ENCODE data around the gene EIF4G3.

Gene EIF4G3

DNA sequence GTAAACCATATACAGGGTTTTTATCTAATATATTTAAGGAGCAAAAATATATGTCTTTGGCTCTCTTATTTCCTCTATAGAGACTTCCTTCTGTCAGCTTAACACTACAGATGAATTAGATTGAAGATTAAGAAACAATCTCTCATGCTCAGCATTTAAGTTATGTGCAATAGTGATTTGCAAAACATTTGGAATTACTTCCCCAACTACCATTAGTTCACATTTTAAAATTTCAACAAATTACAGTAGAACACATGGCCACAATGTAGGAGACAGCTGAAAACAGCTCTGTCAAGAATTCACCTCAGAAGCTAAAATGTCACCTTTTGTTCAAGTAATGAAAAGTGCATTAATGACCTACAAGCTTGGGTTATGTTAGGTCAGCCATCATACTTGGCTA, 177.9 kb downstream of the EIF4G3 start:
- no peak for DNase-seq (ENCODE audit: low read depth in 2 of 2, low spot score in 1 of 2)

DNA sequence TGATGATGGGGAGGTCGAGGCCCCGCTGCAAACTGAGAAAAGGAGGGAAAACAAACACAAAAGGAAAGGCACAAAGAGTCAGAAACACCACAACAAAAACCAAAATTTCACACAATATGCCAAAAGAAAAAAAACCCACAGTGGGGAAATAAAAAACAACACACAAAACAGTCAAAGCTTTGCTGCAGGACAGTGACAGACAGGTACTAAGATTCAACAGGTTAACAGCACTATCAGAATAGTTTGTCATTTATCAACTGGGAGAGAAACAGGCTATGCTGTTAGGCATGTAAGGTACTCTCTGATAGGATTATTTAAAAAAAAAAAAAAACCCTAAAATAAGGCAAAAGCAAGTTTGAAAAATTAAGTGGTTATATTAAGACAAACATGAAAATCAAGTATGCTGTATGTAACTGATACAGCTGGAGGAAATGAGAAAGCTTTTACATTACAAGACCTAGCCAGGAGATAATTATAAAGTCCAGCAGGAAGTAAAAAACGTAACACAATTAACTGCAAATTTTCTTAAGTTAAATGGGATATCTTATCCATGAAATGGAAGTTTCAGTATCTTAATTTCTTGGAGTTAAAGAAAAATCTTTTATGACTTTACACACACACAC, 179.0 kb downstream of the EIF4G3 start:
- no peak for DNase-seq (ENCODE audit: low read depth in 2 of 2, low spot score in 1 of 2)

DNA sequence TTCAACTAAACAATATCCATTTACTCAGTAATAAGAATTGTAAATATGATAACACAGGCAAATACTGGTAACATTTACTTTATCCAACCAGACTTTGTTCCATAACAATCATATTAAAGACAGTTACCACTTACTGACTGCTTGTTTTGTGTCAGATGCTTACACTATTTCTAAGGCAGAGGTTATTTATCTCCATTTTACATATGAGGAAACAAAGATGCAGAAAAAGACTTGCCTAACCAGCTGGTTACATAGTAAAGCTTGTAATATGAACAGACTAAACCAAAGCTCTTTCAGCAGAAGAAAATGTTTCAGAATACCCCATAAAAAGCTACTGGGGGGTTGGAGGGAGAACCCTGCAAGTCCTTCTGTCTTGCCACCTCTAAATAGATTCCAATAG, 180.1 kb downstream of the EIF4G3 start:
- no peak for DNase-seq (ENCODE audit: low read depth in 2 of 2, low spot score in 1 of 2)

DNA sequence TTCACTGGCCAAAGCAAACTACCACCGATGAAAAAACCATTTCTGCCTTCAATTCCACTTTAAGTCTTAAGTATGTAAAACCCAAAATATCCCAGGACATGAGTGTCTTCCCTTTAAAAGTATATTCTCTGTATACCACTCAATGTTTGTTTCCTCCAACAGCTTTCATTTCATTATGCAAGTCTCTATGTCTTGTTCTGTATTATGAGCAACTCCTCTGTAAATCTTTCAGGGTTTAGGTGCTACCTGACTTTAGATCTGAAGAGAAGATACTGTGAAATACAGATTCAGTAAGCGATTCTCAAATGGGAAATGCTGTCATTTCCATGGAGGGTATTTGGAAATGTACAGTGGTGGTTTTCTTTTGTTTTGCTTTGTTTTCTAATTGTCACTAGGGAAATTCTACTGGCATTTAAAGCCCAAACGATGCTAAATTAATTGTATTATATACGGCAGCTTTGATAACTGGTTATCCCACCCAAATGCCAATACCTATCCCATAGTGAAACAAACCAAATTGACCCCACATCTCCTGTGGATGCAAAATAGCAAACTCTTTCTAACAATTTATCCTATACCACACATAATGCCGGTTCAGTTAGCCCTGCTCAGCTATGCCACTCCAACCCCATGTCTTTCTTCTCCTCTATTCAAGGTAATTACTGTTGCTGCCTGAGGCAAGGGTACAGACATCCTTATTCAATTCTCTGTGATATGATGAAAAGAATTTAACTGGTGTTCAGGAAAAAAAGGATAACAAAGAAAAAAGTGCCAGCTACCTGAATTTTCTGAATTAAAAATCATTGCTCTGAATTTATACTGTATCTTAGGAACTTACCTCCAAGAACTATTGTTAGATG, 182.8 kb downstream of the EIF4G3 start:
- no peak for DNase-seq (ENCODE audit: low read depth in 2 of 2, low spot score in 1 of 2)

DNA sequence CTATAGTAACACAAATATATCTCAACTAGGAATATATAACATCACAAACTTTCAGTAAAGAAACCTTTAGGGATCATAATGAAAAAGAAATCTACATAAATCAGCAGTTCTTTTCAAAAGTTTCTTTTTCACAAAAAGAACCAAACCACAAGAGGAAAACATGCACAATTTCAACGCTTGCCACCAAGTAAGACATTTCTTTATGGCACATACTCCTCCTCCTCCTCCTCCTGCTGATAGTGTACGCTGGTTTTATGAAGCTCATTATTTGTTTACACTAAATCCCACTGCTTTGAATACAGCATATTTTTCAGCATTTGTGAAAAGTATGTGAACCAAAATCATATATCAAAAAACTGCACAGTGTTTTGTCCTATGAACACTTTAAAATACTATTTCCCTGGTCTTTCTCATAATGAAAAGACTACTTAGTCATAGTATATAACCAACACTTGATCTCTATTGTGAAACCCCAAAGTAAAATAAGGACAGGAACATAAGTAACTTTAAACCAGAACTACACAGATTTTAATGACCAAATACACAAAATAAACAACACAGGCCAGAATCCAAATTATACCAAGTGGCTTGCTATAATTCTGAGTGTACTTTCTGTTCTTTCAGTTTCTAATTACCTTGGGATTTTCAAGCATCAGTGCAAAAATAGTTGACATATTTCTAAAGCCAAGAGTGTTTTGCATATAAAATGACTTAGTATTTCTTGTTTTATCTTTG, 184.2 kb downstream of the EIF4G3 start:
- no peak for DNase-seq (ENCODE audit: low read depth in 2 of 2, low spot score in 1 of 2)

DNA sequence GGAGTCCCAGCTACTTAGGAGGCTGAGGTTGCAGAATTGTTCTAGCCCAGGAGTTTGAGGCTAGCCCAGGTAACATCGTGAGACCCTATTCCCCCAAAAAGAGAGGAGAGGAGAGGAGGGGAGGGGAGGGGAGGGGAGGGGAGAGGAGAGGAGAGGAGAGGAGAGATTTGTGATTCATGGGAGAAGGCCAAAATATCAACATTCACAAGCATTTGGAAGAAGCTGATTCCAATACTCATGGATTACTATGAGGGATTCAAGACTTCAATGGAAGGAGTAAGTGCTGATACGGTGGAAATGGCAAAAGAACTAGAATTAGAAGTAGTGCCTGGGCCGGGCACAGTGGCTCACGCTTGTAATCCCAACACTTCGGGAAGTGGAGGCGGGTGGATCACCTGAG, 187.8 kb downstream of the EIF4G3 start:
- no peak for DNase-seq (ENCODE audit: low read depth in 2 of 2, low spot score in 1 of 2)

DNA sequence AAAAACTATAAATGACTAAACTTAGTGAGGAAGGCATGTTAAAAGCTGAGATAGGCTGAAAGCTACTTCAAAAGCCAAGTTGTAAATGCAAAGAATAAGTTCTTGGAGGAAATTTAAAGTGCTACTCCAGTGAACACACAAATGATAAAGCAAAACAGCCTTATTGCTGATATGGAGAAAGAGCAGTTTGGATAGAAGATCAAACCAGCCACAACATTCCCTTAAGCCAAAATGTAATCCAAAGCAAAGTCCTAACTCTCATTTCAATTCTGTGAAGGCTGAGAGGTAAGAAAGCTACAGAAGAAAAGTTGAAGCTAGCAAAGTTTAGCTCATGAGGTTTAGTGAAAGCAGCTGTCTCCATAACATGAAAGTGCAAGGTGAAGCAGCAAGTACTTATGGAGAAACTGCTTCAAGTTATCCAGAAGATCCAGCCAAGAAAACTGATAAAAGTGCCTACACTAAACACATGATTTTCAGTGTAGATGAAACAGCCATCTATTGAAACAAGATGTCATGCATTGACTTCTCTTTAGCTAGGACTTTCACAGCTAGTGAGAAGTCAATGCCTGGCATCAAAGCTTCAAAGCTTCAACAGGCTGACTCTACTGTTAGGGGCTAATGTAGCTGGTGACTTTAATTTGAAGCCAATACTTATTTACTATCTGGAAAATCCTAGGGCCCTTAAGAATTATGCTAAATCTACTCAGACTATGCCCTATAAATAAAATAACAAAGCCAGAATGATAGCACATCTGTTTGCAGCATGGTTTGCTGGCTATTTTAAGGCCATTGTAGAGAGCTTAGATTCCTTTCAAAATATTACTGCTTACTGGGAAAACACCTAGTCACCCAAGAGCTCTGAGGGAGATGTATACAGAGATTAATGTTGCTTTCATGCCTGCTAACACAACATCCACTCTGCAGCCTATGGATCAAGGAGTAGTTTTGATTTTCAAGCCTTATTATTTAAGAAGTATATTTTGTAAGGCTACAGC, 188.6 kb downstream of the EIF4G3 start:
- no peak for DNase-seq (ENCODE audit: low read depth in 2 of 2, low spot score in 1 of 2)

DNA sequence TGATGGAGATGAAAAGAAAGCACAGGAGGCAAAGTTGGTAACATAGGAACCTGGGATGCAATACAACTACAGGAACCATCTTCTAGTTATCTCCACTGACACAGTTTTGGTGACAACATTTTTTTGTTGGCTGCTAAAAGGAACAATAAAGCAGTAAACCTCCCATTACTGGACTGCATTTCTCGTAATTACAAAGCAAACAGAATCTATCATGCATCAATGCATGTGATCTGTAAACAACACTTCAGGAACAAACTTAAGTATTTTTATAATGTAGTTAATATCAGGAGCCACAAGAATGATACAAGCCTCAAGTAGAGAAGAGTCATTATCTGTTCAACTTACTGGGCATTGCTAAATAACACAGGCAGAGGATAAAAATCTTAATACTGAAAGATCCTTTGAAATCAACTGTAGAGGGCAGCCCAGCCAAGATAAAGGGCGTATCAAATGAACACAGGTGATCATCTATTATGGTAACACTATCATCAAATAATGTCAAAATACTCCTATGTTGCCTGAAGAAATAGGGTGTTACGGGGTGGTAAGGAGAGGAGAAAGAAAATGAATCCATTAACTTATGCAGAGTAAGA, 193.3 kb downstream of the EIF4G3 start:
- no peak for DNase-seq (ENCODE audit: low read depth in 2 of 2, low spot score in 1 of 2)

DNA sequence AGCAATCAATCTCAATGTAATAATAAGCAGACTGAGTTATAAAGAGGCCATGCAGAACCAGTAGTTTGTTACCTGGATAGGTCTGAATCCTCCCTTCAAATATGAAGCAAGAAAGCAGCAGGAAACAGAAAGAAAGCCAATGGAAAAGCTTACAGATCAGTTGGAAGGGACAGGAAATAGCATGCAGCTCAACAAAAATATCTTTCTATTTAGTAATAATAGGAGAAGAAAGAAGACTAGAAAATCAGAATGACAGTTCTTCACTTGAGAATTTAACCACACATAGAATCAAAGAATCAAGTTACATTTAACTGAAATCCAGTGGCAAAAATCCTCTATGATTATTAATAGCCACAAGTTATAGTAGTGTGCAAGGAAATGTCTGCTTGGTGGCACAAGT, 194.4 kb downstream of the EIF4G3 start:
- DNase-seq (ENCODE audit: low read depth in 2 of 2, low spot score in 1 of 2), result no peak

DNA sequence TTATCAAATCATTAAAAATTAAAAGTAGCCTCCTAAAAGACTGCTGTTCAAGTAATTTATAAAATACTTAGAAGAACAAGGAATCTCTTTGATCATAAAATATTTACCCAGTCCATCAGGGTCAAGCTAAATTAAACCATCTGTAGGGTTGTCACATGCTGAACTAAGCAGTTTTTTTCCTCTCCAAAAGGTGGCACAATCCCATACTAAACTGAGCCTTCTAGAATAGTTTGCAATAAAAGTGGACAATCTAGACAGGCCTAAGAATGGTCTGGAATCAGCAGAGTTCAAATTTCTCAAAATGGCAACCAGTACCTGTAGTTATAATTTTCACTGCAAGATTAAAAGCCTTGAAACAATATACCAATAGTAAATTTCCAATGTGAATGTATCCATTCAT, 194.8 kb downstream of the EIF4G3 start:
- DNase-seq (ENCODE audit: low read depth in 2 of 2, low spot score in 1 of 2), result no peak

DNA sequence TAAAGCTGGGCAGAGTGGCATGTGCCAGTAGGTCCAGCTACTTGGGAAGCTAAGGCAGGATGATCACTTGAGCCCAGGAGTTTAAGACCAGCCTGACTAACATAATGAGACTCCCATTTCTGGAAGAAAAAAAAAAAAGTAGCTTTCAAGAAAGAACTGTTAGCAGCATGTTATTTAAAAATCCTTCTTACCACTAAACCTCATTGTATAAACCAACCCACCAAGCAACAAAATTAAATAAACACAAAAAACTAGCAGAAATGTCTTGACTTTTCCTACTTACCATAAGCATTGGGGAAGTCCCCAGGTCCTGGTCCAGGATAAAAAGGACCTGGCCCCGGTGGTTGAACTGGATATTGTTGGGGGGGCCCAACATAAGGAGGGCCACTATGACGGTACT, 196.6 kb downstream of the EIF4G3 start:
- no peak for DNase-seq (ENCODE audit: low read depth in 2 of 2, low spot score in 1 of 2)

DNA sequence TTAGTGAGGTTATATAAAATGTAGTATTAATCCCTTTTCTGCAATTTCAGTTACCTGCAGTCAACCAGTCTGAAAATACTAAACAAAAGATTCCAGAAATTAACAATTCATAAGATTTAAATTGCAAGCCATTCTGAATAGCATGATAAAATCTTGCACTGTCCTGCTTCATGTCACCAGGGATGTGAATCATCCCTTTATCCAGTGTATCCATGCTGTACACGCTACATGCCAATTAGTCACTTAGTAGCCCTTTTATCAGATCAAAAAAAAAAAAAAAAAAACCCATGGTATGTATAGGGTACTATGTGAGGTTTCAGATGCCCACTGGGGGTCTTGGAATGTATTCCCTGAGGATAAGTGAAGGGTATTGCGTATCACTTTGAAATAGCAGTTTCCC, 198.3 kb downstream of the EIF4G3 start:
- no peak for DNase-seq (ENCODE audit: low read depth in 2 of 2, low spot score in 1 of 2)

DNA sequence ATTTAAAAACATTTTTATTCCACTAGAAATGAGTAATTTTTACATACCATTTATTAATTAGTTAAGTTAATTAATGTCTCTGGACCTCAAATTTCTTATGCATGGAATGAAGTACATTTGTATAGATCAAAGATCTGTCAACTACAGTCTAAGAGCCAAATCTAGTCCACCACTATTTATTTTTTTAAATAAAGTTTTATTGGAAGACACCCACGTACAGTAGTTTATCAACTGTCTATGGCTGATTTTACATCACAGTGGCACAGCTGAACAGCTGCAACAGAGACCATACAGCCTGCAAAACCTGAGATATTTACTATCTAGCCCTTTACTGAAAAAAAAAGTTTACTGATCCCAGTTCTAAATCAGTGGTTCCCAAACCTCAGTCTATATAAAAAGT, 201.0 kb downstream of the EIF4G3 start:
- DNase-seq (ENCODE audit: low read depth in 2 of 2, low spot score in 1 of 2), result no peak

DNA sequence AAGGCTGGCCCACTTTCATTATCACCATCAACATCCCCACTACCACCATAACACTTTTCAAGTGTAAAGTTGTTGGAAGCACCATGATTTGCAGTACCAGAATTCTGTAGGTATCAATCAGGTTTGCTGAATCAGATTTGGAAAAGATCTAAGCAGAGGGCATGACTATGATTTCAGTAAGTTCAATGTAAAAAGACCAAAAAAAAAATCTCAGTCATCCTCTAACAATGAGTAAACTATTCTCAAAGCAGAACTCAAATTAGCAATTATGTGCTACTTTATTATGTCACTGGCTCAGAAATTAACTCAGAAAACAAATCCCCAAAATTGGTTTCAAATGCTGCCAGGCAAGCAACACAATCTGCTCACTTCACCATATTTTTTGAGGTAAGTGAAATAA, 201.7 kb downstream of the EIF4G3 start:
- DNase-seq (ENCODE audit: low read depth in 2 of 2, low spot score in 1 of 2), result no peak

DNA sequence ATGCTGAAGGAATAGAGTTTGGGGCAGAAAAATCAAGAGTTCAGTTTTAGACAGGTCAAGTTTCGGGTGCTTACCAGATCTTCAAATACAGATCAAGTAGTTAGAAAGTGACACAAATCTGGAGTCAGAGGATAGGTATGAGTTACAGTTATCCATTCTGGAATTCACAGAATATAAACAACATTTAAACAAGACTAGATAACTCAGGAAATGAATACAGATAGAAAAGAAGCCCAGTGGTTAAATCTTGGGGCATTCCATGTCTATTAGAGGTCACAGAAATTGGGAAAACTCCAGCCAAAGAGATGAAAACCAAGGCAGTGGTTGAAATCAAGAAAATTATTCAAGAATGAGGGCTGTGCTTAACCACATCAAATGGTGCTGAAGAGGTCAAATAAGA, 202.6 kb downstream of the EIF4G3 start:
- no peak for DNase-seq (ENCODE audit: low read depth in 2 of 2, low spot score in 1 of 2)

DNA sequence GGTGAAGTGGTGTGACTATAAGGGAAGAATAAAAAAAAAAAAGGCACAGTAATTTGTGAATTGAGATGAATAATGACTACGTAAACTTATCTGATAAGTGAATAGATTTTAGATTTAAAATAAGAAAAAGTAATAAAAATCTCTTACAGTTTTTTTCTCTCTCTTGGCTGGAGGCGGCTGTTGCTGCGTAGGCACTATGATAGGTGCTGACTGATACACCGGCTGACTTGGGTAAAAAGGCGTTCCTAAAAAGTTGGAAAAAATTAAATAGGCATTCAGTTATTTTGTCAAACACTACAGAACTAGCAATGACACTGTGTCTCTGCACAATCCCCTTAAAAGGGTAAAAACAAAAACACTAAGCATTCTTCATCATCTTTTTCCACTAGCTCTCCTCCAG, 203.8 kb downstream of the EIF4G3 start:
- DNase-seq (ENCODE audit: low read depth in 2 of 2, low spot score in 1 of 2), result no peak

DNA sequence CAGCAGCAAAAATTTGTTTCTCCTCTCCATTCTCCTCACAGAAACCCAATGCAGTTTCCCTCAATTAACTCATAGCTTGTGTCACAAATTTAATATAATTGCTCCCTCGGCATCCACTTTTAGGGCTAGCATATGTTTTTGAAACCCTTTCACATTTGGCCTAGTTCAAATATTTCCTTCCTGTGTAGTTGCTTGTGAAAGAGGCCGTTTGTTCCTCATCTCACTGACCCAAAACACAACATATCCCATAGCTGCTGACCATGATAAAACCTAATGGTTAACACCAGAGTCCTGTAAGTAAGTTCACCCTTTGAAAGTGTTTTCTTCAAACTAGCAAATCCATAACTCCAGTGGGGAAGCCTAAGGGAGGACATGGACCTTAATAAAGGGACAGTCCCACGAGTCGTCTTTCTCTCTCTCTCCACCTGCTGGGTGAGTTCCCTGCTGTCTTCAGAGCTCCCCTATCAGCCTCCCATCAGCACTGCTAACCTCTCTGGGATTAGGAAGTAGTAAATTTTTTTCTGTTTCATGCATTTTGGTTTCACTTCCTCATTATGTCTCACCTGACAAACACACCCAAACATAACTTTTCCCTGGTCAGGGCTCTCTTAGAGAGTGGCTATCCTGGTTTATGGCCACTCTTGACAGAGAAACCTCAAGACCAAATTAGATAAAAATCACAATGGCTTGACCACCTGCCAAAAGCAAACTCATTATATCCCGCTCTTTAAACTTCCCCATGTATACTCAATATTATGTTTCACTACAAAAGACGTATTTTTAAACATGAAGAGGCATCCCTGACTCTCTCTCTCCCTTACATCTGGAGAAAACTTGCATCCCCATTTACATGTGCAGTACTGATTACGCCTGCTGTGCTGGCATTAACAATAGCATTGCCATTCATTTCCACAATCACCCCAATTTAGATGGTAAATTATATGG, 211.9 kb downstream of the EIF4G3 start:
- DNase-seq (ENCODE audit: low read depth in 2 of 2, low spot score in 1 of 2), result no peak

DNA sequence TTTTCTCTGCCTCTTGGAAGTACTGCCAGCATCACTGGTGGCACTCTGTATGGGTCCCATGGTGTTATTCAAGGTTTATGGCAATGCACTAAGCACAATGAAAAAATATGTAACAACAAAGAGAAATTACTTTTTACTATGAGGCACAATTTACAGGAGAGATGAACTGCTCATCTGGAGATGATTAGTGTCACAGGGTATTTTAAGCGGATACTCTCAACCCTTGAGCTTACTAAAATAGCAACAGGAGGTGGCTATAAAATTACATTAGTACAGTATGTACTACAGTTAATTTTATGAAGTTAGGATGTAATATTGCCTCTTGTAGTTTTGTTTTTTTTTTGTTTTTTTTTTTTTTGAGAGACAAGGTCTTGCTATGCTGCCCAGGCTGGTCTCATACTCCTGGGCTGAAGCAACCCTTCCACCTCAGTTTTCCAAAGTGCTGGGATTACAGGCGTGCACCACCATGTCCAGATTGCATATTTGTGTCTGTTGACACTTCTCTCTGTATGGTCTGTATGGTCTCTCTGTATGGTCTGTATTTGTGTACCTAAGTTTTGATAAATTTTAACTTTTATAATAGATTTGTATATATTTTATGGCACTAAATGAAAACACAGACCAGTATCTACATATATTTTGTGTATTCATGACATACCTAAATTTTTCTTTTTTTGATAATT, 214.0 kb downstream of the EIF4G3 start:
- DNase-seq (ENCODE audit: low read depth in 2 of 2, low spot score in 1 of 2), result no peak

DNA sequence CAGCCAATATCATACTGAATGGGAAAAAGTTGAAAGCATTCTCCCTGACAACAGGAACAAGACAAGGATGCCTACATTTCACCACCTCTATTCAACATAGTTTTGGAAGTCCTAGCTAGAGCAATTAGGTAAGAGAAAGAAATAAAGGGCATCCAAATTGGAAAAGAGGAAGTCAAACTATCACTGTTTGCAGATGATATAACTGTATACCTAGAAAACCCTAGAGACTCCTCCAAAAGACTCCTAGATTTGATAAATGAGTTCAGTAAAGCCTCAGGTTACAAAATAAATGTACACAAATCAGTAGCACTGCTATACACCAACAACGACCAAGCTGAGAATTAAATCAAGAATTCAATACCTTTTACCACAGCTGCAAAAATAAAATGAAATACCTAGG, 218.3 kb downstream of the EIF4G3 start:
- DNase-seq (ENCODE audit: low read depth in 2 of 2, low spot score in 1 of 2), result no peak

Measured in stimulated activated CD8-positive, alpha-beta memory T cell treated with anti-CD3 and anti-CD28 coated beads, Interleukin-4, amount 100 ng/mL, for 4 hours (primary cell).